Astrocyte of the hippocampus (primary cell): ENCODE data around the gene NCAN.
"Not testable (repeated sequence)": the region's sequence is repeated elsewhere in the genome, so short reads cannot be mapped to it uniquely, and the experiment has no call there.

ENCODE experiments used
- DNase-seq: peaks from one replicate; pipeline ENCODE4 v3.0.0; 2011; ENCODE audit warnings: low read depth, low spot score

Gene NCAN

DNA sequence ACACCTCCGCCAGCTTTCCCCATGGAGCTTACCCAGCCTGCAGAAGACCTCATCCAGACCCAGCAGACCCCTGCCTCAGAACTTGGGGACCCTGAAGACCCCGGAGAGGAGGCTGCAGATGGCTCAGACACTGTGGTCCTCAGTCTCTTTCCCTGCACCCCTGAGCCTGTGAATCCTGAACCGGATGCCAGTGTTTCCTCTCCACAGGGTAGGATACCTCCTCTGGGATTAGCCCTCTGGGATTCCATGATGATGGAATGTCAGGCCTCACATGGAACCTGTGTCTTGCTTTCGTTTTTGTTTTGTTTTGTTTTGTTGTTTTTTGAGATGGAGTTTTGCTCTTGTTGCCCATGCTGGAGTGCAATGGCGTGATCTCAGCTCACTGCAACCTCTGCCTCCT lies 17.8 kb upstream of the NCAN start:
- DNase-seq = no peak

DNA sequence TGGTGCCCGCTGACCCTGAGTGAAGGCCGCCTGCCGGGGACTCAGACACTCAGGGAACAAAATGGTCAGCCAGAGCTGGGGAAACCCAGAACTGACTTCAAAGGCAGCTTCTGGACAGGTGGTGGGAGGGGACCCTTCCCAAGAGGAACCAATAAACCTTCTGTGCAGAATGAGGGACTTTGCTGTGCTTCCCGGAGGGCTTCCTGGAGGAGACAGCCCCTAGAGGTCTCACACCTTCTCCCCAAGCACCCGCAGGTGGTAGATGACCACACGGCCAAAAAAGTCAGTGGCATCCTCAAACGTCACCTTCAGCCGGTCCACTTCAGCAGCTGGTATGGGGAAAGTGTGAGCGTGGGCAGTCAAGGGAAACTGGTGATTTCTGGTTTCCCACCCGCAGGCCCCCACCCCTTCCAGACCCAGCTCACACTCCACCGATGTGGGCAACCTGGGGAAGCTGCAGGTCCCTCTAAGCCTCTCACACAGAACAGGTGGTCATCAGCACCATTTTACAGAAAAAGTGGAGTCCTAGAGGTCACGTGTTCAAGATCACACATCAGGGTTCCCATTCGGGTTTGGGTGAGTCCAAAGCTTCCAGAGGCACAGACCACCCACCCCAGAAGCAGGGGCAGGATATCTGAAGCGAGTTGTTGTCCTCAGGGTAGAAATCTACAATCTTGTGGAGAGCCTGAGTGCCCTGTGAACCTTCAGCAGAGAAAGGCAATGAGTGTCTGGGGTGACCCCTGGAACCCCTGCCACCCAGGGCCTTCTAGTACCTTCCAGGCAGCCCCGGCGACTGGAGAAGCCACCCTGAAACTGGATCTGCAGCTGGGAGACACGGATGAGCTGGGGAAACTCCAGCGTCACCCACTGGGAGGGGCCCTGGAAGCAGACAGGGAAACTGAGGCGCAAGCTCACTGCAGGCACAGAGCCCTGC lies 9.8 kb upstream of the NCAN start:
- DNase-seq = no peak

DNA sequence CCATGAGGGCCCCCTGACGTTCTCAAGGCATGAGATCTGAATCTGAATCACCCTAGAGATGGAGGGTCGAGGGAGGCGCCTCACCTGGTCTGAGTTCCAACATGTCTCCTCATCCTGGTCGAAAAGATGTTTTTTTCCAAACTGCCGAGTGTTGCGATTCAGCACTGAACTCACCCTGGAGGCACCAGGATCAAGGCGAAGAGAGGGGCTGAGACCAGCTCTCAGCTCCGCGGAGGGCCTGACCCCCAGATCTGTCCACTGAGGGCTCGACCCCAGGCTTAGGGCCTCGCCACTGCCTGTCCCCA lies 9.1 kb upstream of the NCAN start:
- peak; percentile 22 for DNase-seq

DNA sequence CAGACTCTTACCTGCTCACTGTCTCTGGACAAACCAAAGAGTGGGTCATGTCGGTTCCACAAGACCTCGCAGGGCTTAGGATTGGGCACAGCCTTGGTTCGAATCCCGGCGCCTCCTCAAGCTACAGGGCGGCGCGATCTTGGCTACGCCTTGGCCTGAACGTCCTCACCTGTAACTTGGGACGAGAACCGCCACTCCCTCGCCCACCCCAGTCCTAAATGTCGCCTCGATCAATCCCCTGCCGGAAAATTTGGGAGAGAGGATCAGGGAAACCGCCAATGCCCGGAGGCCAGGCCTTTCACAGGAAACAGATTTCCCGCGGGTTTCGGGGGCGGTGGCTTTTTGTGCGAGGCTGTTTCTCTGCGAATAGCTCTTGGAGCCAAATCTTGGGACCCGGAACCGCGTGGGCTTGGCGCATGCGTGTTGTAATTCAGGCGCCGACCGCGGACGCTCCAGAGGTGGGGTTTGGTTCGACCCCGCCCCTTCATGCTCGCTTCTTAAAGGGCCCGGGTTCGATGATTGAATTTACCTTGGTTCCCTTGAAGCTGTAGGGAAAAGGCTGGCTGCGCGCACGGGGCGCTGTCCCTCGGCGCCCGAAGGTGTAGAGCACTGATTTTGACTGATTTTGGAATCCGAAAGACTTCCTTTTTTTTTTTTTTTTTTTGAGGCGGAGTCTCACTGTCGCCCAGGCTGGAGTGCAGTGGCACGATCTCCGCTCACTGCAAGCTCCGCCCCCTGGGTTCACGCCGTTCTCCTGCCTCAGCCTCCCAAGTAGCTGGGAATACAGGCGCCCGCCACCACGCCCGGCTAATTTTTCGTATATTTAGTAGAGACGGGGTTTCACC lies 8.5 kb upstream of the NCAN start, which contains the start of gene NR2C2AP:
Gene NR2C2AP, minus strand, starts transcription at position 403 of the 845 bp plus-strand sequence. Its CDS starts 354 bp downstream, at position 49.
- DNase-seq = peak; percentile 93

DNA sequence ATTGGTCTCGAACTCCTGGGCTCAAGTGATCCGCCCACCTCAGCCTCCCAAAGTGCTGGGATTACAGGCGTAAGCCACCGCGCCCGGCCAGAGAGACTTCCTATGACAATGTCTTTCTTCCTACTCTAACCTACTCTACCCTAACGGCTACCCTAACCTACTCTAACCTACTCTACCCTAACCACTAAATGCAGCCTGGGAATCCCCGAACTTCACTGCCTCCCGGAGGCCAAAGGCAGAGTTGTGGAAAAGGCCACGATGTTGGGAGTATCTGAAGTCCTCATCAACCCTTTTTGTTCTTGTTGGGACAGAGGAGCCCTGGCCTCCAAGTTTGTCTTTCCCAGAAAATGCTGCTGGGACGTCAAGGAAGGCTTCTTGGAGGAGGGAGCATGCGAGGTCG lies 7.6 kb upstream of the NCAN start:
- DNase-seq = no peak

DNA sequence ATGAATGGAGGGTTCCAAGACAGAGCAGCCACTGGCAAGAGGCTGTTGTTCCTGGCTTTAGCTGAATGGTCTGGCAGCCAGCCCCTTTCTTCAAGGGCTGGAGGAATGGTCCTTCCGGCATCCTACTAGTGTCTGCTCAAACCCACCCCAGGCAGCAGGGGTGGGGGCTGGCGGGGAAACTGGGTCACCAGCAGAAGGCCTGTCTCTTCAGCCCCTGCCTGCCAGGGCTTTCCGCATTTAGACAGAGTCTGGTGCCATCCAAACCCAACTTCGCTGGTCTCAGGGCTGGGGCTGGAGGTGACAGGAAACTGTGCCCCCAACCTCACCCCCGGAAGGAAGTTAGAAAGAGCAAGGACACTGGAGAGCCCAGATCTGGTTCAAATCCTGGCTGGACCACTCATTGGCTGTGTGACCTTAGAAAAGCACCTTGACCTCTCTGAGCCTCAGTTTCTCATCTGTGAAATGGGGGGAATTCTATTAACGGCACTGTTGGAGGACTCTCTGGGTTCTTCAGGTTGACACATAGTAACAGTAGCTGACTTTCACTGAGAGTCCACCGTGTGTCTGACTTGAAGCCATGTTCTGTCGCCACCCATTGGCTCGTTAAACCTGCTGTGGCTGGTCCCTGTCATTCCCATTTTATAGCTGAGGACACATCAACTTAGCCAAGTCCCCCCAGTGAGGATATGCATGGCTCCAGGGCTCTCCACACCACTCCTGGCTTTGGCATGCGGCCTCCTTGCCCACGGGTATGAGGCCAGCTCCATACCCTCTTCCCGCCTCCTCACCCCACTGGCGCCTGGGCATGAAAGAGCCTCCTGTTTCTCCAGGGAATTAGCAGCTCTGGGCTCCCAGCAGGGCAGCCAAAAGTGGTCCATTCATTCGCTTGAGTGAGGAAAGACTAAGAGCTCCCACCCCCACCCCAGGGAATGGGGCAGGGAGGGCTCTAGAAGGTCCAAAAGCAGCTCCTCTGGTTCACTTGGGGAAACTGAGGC lies 6.0 kb upstream of the NCAN start:
- peak; percentile 46 for DNase-seq

DNA sequence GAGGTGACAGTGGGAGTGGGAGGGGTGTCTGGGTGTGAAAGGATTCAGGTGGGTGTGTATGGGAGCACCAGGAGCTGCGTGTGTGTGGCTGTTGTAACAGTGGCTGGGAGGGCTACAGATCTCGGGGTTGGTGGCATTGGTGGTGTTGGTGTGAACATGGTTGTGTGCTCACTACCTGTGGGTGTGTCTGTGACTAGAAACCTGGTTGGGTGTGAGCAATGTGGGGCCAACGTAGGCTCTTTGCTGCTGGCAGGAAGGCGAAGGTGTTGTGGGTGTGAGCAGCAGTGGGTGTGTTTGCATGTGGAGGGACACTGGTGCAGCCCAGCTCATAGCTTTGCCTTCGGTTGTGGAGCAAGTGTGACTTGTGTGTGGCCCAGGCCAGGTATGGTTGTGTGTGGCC lies 4.8 kb upstream of the NCAN start:
- DNase-seq = no peak

DNA sequence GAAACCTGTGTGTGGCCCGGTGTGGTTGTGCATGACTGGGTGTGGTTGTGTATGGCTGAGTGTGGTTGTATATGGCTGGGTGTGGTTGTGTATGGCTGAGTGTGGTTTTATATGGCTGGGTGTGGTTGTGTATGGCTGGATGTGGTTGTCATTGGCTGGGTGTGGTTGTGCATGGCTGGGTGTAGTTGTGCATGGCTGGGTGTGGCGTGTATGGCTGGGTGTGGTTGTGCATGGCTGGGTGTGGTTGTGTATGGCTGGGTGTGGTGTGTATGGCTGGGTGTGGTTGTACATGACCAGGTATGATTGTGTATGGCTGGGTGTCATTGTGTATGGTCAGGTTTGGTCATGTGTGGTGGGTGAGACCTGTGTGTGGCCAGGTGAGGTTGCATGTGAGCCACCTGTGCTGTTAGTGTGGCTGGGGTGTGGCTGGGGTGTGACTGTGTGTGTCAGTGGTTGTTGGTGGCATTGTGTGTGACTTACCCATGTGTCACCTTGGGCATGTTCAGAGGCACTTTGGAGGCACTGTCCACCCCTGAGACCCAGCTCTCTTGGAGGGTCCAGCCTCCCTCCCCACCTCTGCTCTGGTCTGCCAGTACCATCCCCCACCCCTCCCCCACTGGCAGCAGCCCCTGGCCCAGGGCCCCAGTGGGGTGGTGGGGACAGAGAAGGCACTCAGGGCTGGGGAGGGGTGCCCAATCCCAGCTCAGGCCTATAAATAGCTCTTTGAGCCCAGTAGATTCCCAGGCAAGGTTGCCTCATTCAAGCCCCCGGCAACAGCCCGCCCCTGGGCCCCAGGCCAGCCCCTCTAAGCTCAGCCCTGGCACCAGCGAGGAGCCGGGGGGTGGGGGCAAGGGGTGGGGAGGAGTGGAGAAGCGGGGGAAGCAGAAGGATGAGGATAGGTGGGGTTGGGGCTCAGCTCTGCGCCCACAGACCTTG lies 3.9 kb upstream of the NCAN start:
- no peak for DNase-seq

DNA sequence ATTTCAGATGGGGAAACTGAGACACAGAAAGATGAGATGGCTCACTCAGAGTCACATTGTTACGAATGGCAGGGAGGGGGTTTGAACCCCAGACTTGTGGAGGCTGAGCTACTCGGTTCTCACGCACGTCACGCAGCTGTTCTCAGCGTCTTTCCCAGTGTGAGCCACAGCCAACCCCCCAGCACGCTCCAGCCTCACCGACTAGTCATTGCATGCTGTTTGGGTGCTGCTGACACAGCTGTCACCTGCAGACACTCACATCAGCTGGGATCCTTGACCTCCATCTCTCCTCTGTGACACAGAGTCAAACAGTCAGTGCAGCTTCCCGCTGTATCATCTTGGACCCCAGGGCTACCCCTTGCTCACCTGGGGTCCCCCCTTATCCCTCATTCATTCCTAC lies 2.4 kb upstream of the NCAN start:
- no peak for DNase-seq

DNA sequence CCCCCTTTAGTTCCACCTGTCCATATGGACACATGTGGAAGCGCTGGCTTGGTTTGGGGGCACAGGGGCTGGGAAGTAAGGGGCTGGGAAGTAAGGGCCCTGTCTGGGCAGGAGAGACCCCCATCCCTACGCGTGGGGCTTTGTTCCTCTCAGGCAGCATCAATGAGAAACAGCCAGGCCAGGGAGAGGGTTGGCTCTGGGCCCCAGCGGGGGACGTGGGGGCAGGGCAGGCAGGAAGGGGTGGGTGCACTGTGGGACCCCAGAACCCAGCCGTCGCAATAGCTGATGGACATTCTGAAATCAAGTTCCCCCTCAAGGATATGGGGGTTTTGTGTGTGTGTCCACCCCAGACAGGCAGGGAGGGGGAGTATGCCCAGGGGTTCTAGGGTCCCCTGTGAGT lies 1.2 kb downstream of the NCAN start:
- no peak for DNase-seq

DNA sequence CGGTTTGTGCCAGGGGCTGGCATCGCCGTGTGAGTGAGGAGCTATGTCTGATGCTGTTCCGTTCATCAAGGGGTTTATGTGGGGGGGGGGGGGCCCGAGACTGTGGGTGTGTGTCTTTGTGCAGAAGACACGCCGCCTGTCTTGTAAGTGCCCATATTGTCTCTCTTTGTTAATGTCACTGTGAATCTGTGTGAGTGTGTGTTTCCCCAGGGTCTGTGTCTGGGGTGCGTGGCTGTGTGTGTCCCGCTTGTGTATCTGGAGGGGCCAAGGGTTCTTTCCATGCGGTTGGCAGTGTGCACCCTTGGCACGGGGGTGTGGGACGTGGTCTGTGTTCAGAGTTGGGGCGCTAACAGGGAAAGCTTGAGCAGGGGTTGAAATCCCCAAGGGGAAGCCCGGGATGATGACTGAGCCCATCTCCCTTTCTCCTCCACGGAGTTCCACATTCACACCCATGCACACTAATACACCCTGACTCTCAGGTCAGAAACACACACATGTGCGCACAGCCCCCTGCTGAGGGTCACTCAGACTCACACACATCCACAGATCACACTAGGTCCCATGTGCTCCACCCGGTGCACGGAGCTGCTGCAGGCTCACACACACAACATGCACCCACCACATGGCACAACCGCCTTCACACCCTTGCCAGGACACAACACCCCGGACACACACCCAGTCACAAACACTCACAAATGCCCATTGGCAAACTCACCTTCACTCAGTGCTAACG lies 1.8 kb downstream of the NCAN start:
- DNase-seq = no peak

DNA sequence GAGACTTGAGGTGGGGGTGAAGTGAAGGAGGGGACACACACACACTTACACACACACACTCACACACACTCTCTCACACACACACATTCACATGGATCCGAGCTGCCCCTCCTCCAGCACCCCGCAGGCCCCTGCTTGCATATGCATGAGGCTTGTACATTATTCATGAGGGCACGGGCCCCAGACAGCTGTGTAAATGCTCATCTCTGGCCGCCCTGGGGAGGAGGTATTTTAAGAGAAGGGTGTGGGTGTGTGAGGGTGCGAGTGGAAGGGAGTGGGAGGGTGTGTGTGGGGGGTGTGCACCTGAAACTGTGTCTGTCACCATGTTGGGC lies 2.4 kb downstream of the NCAN start:
- DNase-seq = no peak

DNA sequence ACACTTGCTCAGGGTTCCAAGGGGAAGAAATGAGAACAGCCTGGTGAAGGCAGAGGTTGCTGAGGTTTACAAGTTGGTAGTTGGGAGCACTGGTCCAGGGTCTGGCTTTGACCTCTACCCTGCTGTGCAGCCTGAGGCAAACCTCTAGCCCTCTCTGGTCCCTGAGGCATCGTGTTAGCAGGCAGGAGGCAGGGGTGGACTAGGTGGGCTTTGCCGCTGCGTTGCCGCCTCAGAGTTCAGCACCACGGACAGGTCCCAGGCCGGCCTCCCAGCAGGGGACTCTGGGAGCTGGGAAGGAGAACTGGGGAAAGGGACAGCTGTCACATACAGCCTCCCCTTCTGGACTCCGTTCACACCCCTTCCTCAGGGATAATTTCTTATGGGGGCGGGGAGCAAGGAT lies 3.1 kb downstream of the NCAN start:
- DNase-seq = peak; percentile 83

DNA sequence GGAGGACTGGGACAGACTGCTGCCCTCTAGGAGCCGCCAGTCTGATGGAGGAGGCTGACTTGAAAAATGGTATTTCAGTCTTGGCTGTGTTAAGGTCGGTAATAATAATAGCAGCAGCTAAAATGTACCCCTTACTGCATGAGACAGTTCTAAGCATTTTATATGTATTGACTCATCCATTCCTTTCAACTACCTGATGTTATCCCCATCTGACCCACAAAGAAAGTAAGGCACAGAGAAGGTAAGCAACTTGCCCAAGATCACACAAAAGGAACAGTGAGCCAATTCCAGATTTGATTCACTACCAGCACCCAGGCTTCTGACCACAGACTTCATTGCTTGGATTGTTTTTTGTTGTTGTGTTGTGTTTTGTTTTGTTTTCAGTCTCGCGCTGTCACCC lies 4.0 kb downstream of the NCAN start:
- DNase-seq = no peak

DNA sequence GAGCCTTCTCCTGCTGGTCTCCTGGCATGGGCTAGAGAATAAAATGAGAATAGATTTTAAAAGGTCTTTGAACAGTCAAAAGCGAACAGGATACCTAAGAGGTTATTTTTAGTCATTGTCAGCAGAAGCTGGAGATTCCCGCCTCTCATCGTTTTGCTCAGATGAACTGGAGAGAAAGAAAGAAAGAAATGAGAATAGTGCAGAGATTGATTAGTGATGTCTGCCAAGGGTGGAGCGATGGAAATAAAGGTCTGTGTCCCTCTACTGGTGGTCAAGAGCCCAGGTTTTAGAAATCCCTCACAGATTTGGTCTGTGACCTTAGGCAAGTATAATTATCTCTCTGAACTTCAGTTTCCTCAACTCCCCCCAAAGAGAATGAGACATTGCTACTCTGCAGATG lies 5.3 kb downstream of the NCAN start:
- DNase-seq = no peak

DNA sequence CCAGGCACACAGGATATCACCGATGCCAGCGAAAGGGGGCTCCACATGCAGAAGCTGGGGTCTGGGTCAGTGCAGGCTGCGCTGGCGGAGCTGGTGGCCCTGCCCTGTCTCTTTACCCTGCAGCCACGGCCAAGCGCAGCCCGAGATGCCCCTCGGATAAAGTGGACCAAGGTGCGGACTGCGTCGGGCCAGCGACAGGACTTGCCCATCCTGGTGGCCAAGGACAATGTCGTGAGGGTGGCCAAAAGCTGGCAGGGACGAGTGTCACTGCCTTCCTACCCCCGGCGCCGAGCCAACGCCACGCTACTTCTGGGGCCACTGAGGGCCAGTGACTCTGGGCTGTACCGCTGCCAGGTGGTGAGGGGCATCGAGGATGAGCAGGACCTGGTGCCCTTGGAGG lies 7.2 kb downstream of the NCAN start:
- no peak for DNase-seq

DNA sequence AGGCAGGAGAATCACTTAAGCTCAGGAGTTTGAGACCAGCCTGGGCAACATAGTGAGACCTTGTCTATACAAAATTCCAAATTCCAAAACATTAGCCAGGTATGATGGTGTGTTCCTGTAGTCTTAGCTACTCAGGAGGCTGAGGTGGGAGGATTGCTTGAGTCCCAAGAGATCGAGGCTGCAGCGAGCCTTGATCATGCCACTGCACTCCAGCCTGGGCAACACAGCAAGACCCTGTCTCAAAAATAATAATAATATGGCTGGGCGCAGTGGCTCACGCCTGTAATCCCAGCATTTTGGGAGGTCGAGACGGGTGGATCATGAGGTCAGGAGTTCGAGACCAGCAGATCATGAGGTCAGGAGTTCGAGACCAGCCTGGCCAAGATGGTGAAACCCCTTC lies 9.2 kb downstream of the NCAN start:
- DNase-seq = not testable (repeated sequence)

DNA sequence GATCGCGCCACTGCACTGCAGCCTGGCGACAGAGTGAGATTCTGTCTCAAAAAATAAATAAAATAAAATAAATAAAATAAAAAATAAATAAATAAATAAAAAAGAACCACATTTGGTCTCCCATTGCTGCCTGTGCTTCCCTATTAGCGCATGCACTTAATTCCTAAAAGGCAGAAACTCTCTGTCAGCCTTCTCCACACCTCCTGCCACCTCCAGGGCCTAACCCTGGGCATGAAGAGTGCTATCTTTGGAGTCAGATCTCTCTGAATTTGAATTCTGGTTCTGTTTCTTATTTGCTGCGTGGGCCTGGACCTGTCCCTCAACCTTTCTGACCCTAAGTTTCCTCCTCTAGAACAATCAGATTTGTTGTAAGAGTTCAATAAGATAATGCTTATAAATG lies 11.3 kb downstream of the NCAN start:
- no peak for DNase-seq

DNA sequence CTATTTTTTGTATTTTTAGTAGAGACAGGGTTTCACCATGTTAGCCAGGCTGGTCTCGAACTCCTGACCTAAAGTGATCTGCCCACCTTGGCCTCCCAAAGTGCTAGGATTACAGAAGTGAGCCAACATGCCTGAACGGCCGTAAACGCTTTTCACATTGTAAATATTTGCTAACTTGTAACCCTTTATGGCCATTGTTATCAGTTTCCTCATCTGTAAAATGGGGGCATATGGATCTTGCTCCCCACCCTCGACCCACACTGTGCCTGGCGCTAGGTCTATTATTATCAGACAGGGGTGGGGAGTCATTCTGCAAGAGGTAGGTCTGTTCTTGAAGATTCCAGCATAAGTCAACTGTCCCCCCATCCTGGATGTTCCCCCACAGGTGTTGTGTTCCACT lies 11.9 kb downstream of the NCAN start:
- DNase-seq = no peak
